NK-92 treated with Interleukin-12 subunit alpha and Interleukin-12 subunit beta, amount 100 ng/mL, for 24 hours (cell line): ENCODE data around the gene SEPTIN10.
"Not testable (repeated sequence)": the region's sequence is repeated elsewhere in the genome, so short reads cannot be mapped to it uniquely, and the experiment has no call there.

Experiments
- DNase-seq: peaks from one replicate; lab custom pipeline; 2025; lab: John Stamatoyannopoulos, UW

SEPTIN10 gene

GRCh38 chr2:109613922-109614714, at the start of gene SEPTIN10, which contains the start of gene SOWAHC:
Gene SEPTIN10, minus strand, starts transcription at chr2:109613966. Its CDS starts 139 bp downstream, at chr2:109613827.
Gene SOWAHC, plus strand, starts transcription at chr2:109614364. Its CDS starts 126 bp downstream, at chr2:109614490.
- DNase-seq: no peak

GRCh38 chr2:109662889-109663288, 49.1 kb upstream of the SEPTIN10 start:
- DNase-seq: no peak

GRCh38 chr2:109660046-109660860, 46.5 kb upstream of the SEPTIN10 start:
- no peak for DNase-seq

DNA sequence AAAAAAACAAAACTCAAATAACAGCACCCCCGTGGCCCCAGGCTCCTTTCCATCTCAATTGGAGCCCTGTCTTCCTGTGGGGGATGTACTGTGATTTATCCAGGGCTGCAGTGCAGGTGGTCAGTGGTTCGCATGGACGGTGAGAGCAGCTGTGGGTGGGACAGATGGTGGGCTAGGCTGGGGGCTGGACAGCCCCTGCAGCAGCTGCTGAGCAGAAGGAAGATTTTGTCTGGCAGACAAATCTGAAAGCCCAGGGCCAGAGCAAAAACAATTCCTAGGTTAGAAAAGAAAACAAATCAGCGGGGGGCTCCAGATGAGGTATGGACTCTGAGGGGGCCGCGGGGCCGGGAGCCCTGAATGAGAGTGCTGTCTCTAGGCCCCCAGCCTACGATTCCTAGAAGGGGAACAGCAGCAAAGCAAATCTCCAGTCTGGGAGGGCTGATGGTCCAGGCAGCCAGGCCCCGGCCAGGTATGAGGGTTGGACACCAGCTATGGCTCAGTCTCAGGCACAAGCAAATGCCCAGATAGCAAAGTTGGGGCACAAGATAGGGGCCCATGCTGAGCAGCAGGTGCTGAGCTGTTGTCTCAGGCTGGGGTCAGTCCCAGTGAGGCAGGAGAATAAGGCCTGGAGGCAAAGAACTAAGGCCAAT, 45.8 kb upstream of the SEPTIN10 start:
- no peak for DNase-seq

- DNase-seq: no peak
Measured at GRCh38 chr2:109655287-109655686, 41.5 kb upstream of the SEPTIN10 start.

GRCh38 chr2:109654326-109655050, 40.7 kb upstream of the SEPTIN10 start:
- no peak for DNase-seq

DNA sequence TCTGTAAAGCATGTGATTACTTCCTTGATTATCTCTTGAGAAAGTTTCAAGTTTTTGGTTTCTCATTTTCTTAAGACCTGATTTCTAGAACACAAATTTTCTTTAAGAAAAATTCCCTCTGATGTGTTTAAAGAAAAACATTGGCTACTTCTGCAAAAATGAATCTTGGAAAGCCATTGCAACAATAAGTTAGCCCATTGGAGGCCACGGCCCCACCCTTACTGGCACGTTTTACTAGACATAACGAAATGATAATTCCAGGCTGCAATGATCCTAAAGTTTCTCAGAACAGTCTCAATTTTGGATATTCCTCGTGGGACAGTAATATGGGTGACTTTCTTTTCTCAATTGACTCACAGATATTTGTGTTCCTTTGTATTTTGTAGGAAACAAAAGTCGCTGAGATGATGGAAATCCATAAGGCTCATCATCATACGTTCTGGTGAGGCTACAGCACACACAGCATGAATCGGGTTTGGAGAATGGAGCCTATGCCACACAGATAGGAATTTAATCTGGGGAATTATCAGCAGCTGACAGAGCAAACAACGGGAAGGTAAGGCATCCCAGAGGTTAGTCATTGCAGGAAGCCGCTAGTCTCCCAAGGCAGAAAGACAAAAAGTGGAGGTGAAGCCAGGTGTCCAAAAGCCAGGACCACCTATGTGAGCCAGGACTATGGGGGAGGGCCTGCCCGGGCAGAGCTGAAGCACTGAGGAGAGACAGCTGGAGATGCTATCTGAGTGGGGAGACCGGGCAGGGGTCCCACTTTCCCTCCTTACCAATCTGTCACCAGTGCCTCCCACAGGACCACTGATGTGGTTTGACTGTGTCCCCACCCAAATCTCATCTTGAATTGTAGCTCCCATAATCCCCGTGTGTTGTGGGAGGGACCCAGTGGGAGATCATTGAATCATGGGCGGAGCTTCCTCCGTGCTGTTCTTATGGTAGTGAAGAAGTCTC, 36.2 kb upstream of the SEPTIN10 start:
- DNase-seq: no peak

- DNase-seq: no peak
Measured at GRCh38 chr2:109648041-109648527, 34.3 kb upstream of the SEPTIN10 start.

DNA sequence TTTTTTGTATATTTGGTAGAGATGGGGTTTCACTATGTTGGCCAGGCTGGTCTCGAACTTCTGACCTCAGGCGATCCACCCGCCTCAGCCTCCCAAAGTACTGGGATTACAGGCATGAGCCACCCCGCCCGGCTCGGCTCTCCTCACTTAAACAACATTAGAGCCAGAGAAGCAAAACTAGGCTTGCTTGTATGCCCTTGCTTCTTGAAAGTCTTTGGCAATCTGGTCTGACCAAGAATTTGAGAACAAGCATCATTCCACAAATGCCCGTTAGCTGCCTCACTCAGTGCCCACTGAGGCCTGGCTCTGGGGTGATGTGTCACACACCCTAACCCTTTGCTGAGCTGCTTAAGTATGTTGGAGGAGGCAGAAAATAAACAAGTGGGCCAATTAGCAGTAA, 33.9 kb upstream of the SEPTIN10 start:
- no peak for DNase-seq

- DNase-seq: no peak
Measured at GRCh38 chr2:109646961-109647360, 33.2 kb upstream of the SEPTIN10 start.

DNA sequence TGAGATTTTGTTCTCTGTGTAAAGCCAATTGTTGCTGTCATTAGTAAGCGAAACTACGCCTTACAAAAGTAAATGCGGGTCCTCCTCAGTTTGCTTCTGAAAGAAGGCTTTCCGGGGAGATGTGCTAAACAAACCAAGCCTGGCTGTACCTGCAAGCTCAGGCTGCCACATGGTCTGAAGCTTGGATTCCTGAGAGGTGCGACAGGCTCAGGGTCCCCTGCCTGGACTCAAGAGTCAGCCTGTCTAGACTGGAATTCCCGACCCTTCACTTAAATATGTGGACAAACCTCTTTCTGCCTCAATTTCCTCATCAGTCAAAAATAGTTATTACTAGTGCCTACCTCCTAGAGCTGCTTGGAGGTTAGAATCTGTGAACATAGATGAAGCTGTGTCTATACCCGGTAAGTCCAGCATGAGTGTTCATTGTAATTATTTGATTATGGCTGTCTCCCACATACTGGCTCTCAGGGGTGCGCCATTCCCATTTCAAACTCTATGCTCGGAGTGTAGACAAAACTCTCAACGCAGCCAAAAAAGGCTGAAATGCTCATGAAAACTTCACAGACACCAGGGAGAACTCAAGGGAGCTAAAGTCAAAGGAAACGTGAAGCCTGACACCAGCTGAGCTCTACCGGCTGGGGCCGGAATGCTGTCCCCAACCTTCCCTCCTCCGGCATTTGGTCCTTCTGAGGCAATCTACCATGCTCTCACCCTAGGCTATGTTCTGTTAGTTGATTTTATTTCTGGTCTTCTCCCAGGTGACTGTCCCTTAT, 31.8 kb upstream of the SEPTIN10 start:
- DNase-seq: no peak

DNA sequence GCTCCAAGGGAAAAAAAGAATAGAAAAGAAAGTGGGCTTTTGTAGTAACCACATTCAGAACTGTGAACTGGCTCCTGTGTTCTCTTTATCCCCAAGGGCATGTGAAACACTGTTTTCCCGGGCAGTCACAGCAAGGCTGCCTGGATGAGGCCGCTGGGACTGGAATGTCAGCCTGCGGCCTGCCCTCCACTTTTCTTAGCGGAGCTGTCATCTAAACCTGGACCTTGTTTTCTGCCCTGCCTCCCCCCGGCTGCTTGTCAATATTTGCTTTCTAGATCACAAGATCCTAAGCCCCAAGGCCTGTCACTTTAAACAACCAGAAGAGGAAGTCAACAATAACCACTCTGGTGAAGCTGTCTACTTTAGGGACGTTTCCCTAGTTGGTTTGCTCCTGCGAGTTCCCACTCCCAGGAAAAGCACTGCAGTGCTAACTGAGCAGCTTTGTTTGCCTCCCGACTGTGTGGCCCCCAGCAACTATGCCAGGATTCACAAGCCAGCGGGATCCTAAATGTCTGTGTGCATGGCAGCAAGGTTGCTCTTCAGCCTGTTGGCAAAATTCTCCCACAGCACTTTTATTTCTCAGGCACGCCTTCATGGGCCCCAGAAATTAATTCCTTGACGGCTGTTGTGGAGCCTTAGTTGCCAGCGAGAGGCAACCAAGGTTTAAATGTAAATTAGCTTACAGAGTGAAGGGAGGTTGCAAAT, 31.0 kb upstream of the SEPTIN10 start:
- no peak for DNase-seq

GRCh38 chr2:109640000-109640399, 26.2 kb upstream of the SEPTIN10 start:
- not testable (repeated sequence) for DNase-seq

GRCh38 chr2:109638795-109639194, 25.0 kb upstream of the SEPTIN10 start:
- DNase-seq: no peak

DNA sequence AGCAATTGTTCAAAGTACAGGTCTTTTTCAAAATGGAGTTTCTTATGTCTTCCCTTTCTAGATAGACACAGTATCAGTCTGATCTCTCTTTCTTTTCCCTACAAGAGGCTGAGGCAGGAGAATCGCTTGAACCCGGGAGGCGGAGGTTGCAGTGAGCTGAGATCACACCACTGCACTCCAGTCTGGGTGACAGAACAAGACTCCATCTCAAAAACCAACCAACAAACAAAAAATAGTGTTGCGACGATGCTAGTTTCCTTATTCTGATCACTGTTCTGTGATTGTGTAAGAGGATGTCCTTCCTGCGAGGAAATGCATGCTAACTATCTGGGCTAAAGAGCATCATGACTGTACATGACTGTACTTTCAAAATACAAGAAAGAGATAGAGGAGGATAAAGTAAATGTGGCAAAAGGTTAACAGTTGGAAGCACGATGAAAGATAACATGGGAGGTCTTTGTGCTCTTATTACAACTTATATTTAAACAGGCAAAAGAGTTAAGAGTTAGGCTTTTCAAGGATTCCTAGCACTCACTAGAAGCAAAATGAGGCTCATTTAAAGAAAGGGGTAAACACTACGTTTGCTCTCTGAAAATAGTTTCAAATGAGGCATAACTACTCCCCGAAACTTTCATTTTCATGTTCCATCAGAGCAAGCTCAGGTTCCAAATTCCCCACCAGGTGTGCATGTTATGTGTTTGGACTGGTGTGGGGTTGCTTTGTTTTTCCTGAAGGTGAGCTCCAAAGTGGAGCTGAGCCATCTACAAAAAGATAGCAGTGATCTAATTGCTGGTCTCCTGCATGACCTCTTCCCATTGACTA, 24.2 kb upstream of the SEPTIN10 start:
- DNase-seq: no peak

DNA sequence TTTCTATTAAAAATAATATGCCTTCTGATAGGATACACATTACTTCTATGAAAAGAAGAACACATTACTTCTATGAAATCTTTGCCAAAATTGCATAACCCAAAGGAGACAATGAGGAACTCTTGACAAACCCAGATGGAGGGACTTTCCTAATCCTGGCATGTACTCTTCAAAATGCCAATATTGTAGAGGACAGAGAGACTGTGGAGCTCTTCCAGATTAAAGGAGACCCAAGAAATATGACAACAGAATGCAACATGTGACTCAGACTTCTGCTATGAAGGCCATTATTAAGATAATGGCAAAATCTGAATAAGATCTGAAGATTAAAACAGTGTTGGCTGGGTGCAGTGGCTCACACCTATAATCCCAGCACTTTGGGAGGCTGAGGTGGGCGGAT, 22.6 kb upstream of the SEPTIN10 start:
- no peak for DNase-seq

GRCh38 chr2:109635426-109636304, 21.9 kb upstream of the SEPTIN10 start:
- no peak for DNase-seq
